ENCODE results near the gene BIRC2.
"Not testable (repeated sequence)": the region's sequence is repeated elsewhere in the genome, so short reads cannot be mapped to it uniquely, and the experiment has no call there.

The BIRC2 gene

DNA sequence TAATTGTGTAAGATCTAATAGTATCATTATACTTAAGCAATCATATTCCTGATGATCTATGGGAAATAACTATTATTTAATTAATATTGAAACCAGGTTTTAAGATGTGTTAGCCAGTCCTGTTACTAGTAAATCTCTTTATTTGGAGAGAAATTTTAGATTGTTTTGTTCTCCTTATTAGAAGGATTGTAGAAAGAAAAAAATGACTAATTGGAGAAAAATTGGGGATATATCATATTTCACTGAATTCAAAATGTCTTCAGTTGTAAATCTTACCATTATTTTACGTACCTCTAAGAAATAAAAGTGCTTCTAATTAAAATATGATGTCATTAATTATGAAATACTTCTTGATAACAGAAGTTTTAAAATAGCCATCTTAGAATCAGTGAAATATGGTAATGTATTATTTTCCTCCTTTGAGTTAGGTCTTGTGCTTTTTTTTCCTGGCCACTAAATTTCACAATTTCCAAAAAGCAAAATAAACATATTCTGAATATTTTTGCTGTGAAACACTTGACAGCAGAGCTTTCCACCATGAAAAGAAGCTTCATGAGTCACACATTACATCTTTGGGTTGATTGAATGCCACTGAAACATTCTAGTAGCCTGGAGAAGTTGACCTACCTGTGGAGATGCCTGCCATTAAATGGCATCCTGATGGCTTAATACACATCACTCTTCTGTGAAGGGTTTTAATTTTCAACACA is 23.3 kb upstream of the BIRC2 start:
- no peak for DNase-seq (ENCODE audit: low read depth)

DNA sequence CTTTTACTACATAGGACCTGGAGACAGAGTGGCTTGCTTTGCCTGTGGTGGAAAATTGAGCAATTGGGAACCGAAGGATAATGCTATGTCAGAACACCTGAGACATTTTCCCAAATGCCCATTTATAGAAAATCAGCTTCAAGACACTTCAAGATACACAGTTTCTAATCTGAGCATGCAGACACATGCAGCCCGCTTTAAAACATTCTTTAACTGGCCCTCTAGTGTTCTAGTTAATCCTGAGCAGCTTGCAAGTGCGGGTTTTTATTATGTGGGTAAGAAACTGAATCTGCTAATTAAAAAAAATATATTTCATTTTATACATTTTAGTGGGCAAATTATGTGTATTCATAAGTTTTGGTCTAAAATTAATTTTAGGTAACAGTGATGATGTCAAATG is 21.9 kb upstream of the BIRC2 start:
- no peak for DNase-seq (ENCODE audit: low read depth)

GRCh38 chr11:102328748-102329147 is 18.3 kb upstream of the BIRC2 start:
- no peak for DNase-seq (ENCODE audit: low read depth)

DNA sequence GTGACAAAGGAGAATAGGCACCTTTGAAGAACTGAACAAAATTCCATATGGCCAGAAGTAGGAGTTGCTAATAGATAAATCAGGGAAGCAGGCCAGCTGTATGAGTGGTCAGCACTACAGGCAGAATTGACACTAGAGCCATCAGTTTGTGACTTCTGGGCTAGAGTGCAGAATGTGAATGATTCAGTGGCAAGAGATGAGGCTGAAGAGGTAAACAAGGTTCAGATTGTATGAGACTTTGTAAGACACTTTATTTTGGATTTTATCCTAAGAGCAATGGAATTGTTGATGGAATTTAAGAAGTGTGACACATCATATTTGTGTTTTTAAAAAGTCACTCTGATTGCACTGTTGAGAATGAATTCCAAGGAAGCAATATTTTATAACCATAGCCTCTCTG is 16.8 kb upstream of the BIRC2 start:
- no peak for DNase-seq (ENCODE audit: low read depth)

DNA sequence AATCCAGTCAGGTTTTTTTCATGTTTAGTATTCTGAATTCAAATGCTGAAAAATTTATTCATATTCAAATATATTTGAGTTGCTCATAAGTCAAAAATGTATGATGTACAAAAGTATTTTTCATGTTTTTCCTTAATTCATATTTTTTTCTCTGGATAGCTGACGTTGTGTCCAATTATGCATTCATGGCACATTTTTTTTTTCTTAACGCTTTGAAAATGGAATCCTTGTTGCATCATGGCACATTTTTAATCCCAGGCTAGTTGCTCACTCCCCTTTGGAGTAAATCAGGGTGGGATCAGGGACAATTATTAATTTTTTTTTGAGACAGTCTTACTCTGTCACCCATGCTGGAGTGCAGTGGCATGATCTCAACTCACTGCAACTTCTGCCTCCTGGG is 15.7 kb upstream of the BIRC2 start:
- no peak for DNase-seq (ENCODE audit: low read depth)

GRCh38 chr11:102332611-102332994 is 14.4 kb upstream of the BIRC2 start:
- DNase-seq (ENCODE audit: low read depth) = no peak

- no peak for DNase-seq (ENCODE audit: low read depth)
These were observed 8.5 kb upstream of the BIRC2 start for GRCh38 chr11:102338479-102339010.

- DNase-seq (ENCODE audit: low read depth) = not testable (repeated sequence)
These were observed 5.7 kb upstream of the BIRC2 start for GRCh38 chr11:102341311-102341710.

DNA sequence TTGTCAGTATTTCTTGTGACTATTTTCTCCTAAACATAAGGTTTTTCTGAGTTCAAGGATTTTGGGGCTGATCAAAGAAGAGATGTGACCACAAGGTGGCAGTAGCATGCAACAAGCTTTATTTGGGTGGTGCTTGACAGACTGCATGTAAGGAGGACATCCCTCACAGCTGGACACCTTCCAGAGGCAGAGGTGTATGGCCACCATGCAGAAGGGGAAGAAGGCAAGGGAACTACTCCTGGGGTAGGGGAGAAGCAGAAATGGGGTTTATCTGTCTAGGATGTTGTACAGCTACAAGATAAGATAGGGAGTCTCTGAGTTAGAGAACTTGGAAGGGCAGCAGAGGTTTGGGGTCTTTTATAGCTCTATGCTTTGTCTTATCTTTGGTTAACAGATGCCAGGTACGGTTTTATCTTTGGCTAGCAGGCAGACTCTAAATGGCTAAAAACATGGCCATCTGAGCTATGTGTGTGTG is 5.1 kb upstream of the BIRC2 start:
- no peak for DNase-seq (ENCODE audit: low read depth)

- DNase-seq (ENCODE audit: low read depth) = no peak
These were observed 3.2 kb upstream of the BIRC2 start for GRCh38 chr11:102343809-102344208.

GRCh38 chr11:102345904-102346303 is 1.1 kb upstream of the BIRC2 start:
- no peak for DNase-seq (ENCODE audit: low read depth)

DNA sequence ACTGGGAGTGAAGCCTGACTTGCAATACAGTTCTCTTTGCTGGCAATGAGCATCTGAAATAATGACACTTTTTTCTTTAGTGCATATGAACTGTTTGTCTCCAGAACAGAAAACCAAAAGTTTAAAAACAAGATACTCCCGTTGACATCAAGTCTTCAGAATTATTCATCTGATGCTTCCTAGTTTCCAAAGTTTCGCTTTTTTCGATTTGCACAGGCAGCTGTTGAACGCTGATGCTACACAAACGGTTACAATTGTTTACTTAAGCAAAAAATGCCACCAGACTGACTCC is 612 bp upstream of the BIRC2 start:
- DNase-seq (ENCODE audit: low read depth) = no peak

DNA sequence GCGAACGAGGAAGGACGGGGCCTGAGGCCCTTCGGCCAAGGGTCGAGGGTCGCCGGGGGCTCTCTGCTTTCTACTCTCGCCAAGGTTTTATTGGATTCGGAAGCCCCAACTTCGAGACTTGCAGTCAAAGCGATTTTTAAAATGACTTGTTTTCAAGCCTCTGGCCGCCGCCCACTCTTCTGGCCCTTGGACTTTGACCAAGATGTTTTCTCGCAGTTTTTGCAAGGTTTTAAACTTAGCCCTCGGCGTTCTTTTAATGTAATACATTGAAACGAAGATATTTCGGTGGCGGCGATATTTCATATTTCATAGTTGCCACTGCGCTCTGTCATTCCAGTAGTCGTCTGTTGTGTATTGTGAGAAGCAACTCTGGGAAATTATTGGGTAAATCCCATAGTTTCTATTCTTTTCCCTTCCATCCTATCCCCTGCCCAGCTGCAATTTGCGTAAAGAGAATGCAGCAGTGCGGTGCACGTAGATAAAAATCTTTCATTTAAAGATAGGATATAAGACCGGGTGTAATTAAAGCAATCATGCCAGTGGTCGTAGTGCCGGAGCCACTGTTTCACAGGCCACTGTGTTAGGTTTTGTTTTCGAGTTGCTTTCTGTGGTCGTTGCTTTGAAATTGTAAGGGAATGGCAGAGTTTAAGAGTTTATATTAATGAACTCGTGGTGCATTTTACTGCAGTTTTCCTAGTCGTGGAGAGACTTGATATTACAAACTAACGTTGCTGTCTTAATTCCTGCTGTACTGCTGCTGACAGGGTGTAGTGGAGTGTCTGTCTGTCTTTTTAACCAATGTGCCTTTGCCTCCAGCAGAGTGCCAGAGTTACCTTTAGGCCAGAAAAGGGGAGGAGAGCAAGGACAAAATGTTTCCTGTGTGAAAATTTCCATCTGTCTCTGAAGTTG is 702 bp downstream of the BIRC2 start:
- DNase-seq (ENCODE audit: low read depth) = no peak

GRCh38 chr11:102357116-102357515 is 10.1 kb downstream of the BIRC2 start:
- no peak for DNase-seq (ENCODE audit: low read depth)

DNA sequence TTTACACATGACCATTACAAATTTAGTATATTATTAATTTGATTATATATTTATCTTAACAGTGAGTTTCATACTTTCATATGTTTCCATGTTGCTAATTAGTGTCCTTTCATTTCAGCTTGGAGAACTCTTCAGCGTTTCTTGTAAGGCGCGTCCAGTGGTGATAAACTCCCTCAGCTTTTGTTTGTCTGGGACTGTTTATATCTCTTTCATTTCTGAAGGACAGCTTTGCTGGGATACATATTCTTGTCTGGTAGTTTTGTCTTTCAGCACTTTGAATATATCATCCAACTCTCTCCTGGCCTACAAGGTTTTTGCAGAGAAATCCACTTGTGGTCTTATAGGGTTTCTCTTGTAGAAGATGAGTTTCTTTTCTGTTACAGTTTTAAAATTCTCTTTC is 12.4 kb downstream of the BIRC2 start:
- DNase-seq (ENCODE audit: low read depth) = no peak

- DNase-seq (ENCODE audit: low read depth) = no peak
These were observed 13.7 kb downstream of the BIRC2 start for GRCh38 chr11:102360681-102361080.

DNA sequence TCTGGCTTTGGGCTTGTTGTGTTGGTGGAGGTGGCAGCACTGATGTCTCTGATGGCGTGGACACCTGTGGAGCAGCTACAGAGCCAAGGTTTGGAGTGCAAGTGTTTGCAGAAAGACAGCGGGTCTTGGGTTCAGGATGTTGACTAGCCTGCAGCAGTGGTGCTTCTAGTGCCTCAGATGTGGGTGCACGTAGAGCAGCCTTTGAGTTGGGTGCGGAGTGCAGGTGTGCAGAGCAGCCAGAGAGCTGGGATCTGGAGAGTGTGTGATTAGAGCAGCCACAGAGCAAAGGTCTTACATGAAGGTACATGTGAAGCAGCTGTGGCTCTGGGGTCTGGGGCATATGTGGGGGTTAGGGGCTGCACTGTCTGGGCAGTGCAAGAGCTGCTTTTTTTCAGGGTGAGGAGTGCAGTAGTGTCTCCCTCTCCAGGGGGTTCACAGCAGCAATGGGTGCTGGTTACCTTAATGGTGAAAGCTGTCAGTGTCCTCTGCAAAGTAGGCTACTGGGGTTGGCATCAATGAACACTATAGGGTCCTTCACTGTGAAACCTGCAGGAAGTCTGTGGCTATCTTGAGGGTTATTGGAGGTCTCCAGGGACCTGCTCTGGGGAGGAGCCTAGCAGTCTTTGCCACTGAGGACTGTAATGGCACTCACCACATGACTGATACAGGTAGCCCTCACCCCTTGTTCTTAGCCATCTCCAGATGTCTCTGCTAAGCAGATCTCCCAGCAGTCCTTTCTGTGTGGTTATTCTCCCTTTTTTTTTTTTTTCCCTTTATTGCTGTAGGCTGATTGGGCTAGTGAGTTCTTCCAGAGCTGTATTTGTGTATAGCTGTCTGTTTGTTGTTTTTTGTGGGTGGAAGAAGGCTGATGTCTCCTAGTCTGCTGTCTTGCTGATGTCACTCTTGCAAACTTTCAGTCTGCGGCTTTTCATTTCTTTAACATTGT is 14.3 kb downstream of the BIRC2 start:
- no peak for DNase-seq (ENCODE audit: low read depth)

DNA sequence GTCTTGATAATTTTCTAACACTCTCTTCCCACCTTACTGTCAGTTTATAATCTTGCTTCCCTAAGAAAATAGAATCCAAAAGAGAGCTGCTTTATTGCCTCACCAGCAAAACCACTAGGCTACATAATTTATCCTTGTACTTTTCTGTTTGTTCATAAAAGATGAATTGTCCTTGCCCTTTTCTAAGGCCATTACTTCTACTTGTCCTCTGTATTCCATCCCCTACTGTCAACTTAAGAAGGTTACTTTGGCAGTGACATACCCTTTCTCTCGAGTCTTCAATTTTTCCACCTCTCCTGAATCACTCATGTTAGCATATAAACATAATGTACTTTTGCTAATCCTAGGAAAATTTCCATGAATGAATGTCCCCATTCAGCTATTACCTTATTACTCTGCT is 18.0 kb downstream of the BIRC2 start:
- no peak for DNase-seq (ENCODE audit: low read depth)

GRCh38 chr11:102367364-102367763 is 20.4 kb downstream of the BIRC2 start:
- no peak for DNase-seq (ENCODE audit: low read depth)

GRCh38 chr11:102368472-102368871 is 21.5 kb downstream of the BIRC2 start:
- DNase-seq (ENCODE audit: low read depth) = no peak

- DNase-seq (ENCODE audit: low read depth) = not testable (repeated sequence)
These were observed 27.8 kb downstream of the BIRC2 start for GRCh38 chr11:102374633-102375424.

Measured in stimulated activated CD8-positive, alpha-beta memory T cell treated with anti-CD3 and anti-CD28 coated beads, Interleukin-15, amount 100 ng/mL, for 24 hours (primary cell).